PC-3 (cell line): Measurements from ENCODE around the gene ADRA2B. TPM values are rescaled to one million over a fixed set of nuclear protein-coding genes. Genes with fewer than 3 reads are reported as not detected.

Experiments used
- ATAC-seq: fragments of 200-7000 bp; cut with Tn5 transposase; 2 replicates; pipeline ENCODE4 v1.9.1; 2020; ENCODE audit warnings: mild to moderate bottlenecking, moderate library complexity
- BruUV-seq: library from RNA; stranded (reverse); fragments of 400-500 nt; replicated peaks from 2 replicates; lab custom pipeline; 2021; lab: Mats Ljungman, UMichigan
- CTCF ChIA-PET: fragments of 300-600 bp; sonication (Branson Sonifier 250); formaldehyde crosslinking; loops from one replicate; lab custom pipeline; 2022; ENCODE audit warnings: antibody characterized with exemption; lab: Charles Lee
- POLR2A ChIA-PET: fragments of 300-600 bp; sonication (Branson Sonifier 250); formaldehyde crosslinking; loops from one replicate; lab custom pipeline; 2022; ENCODE audit warnings: antibody characterized with exemption; ENCODE audit not compliant: unreplicated experiment; lab: Charles Lee
- DNase-seq: peaks from one replicate; pipeline ENCODE4 v3.0.0-alpha.2; 2015
- H2AFZ ChIP-seq: fragments of 300-600 bp; sonication (generic); 2 replicates; pipeline ENCODE4 v1.6.0; 2016; ENCODE audit warnings: antibody characterized with exemption, low read length
- H3F3A ChIP-seq: fragments of 300-600 bp; sonication (generic); one replicate; pipeline ENCODE4 v1.6.0; 2017; ENCODE audit warnings: antibody characterized with exemption, low read length, control low read depth, mild to moderate bottlenecking; ENCODE audit not compliant: unreplicated experiment
- H3K27ac ChIP-seq: fragments of 300-600 bp; sonication (generic); 2 replicates; pipeline ENCODE4 v1.5.1; 2016; ENCODE audit warnings: mild to moderate bottlenecking, low read length
- H3K27me3 ChIP-seq: fragments of 300-600 bp; sonication (generic); 2 replicates; pipeline ENCODE4 v1.6.1; 2016; ENCODE audit warnings: low read length, mixed read lengths
- H3K36me3 ChIP-seq: fragments of 300-600 bp; sonication (generic); 2 replicates; pipeline ENCODE4 v1.6.1; 2016; ENCODE audit warnings: low read depth, mixed run types, low read length, mixed read lengths
- H3K4me1 ChIP-seq: fragments of 300-600 bp; sonication (generic); 2 replicates; pipeline ENCODE4 v1.5.1; 2016; ENCODE audit warnings: low read length; ENCODE audit not compliant: insufficient read depth
- H3K4me2 ChIP-seq: fragments of 300-600 bp; sonication (generic); 2 replicates; pipeline ENCODE4 v1.6.0; 2016; ENCODE audit warnings: low read length
- H3K4me3 ChIP-seq: fragments of 300-600 bp; sonication (generic); 2 replicates; pipeline ENCODE4 v1.5.1; 2016; ENCODE audit warnings: mild to moderate bottlenecking, low read length, mixed read lengths
- H3K79me2 ChIP-seq: fragments of 300-600 bp; sonication (generic); 2 replicates; pipeline ENCODE4 v1.6.1; 2017; ENCODE audit warnings: low read length, mixed read lengths
- H3K9ac ChIP-seq: fragments of 300-600 bp; sonication (generic); 2 replicates; pipeline ENCODE4 v1.6.0; 2016; ENCODE audit warnings: mild to moderate bottlenecking, low read length
- H3K9me2 ChIP-seq: fragments of 300-600 bp; sonication (generic); replicated peaks from 2 replicates; pipeline ENCODE4 v1.6.1; 2016; ENCODE audit warnings: mixed run types, low read length, mixed read lengths
- H3K9me3 ChIP-seq: fragments of 300-600 bp; sonication (generic); 2 replicates; pipeline ENCODE4 v1.6.1; 2016; ENCODE audit warnings: low read length, mixed read lengths
- H4K20me1 ChIP-seq: fragments of 300-600 bp; sonication (generic); 2 replicates; pipeline ENCODE4 v1.6.1; 2016; ENCODE audit warnings: low read length, mixed read lengths
- CTCF ChIP-seq: fragments of 300-600 bp; sonication (generic); conservative IDR thresholded peaks from 2 replicates; pipeline ENCODE4 v1.5.1; 2017; ENCODE audit warnings: antibody characterized with exemption, low read depth, mild to moderate bottlenecking, low read length
- EZH2 ChIP-seq: fragments of 300-600 bp; sonication (generic); IDR thresholded peaks from one replicate; pipeline ENCODE4 v1.6.1; 2017; ENCODE audit warnings: antibody characterized with exemption, mild to moderate bottlenecking, low read length; ENCODE audit not compliant: unreplicated experiment
- EZH2phosphoT487 ChIP-seq: fragments of 300-600 bp; sonication (generic); IDR thresholded peaks from 2 replicates; pipeline ENCODE4 v1.6.1; 2018; ENCODE audit warnings: mild to moderate bottlenecking, antibody characterized with exemption, low read length, borderline replicate concordance
- intact Hi-C: fragments of 100-400 bp; cut with micrococcal nuclease; formaldehyde crosslinking; loops from 2 replicates; pipeline ENCODE4 v1.9.0; 2023
- total RNA-seq: library from RNA; depleted of rRNA; stranded (reverse); fragments of >200 nt; gene quantifications from 2 replicates; pipeline ENCODE4 v1.2.3, GENCODE V29; 2014

Gene ADRA2B
- total RNA-seq, 1 experiment from 2014 or later = not detected

- DNase-seq (no peak), ATAC-seq (no peak)
- no peaks in the 10 kb centered on the region for H3F3A ChIP-seq
- H3K79me2 ChIP-seq = no peaks in the 10 kb centered on the region
- no TSS peak for BruUV-seq
- POLR2A ChIA-PET = no interaction called here
- H3K9me2 ChIP-seq = no peaks in the 10 kb centered on the region
- H3K27me3 ChIP-seq = no peaks in the 10 kb centered on the region
- TF ChIP-seq CTCF (no peak), EZH2 (no peak), EZH2phosphoT487 (no peak)
- no peaks in the 10 kb centered on the region for H3K9me3 ChIP-seq
- H3K4me1 ChIP-seq = no peaks in the 10 kb centered on the region
- no peaks in the 10 kb centered on the region for H4K20me1 ChIP-seq
- H2AFZ ChIP-seq = no peak overlapping the region
- CTCF ChIA-PET = interaction anchor here (0.6 kb wide), 1 partner anchor 10 kb away, joined by 3 read pairs; no protein-coding TSS in a partner anchor
- no peak overlapping the region for H3K4me3 ChIP-seq
- intact Hi-C loops = no loop called here
- no peak overlapping the region for H3K4me2 ChIP-seq
- H3K9ac ChIP-seq = no peak overlapping the region
- H3K27ac ChIP-seq = no peak overlapping the region
- H3K36me3 ChIP-seq = no peaks in the 10 kb centered on the region
Observed at GRCh38 chr2:96103187-96103601, 13.2 kb downstream of the ADRA2B start.

- Histone ChIP-seq H3K9ac (no peak overlapping the region), H3K9me2 (no peaks in the 10 kb centered on the region), H4K20me1 (no peaks in the 10 kb centered on the region), H3K4me1 (no peaks in the 10 kb centered on the region), H3F3A (no peaks in the 10 kb centered on the region), H3K9me3 (no peaks in the 10 kb centered on the region), H3K79me2 (no peaks in the 10 kb centered on the region), H3K36me3 (no peaks in the 10 kb centered on the region), H3K4me3 (no peak overlapping the region), H3K27me3 (no peaks in the 10 kb centered on the region), H2AFZ (no peak overlapping the region), H3K4me2 (no peak overlapping the region), H3K27ac (no peak overlapping the region)
- intact Hi-C loops = no loop called here
- DNase-seq (no peak), ATAC-seq (no peak)
- TF ChIP-seq EZH2phosphoT487 (no peak), EZH2 (no peak), CTCF (no peak)
- no TSS peak for BruUV-seq
- ChIA-PET CTCF (interaction anchor here (0.6 kb wide), 1 partner anchor 11 kb away, joined by 3 read pairs; no protein-coding TSS in a partner anchor), POLR2A (no interaction called here)
Observed at GRCh38 chr2:96102596-96103186, 13.7 kb downstream of the ADRA2B start.

GRCh38 chr2:96100893-96101304 lies 15.5 kb downstream of the ADRA2B start:
- no peak for ATAC-seq
- TF ChIP-seq CTCF = no peak
- TF ChIP-seq EZH2phosphoT487 = no peak
- TF ChIP-seq EZH2 = no peak

More at GRCh38 chr2:96100893-96101304, 15.5 kb downstream of the ADRA2B start:
- intact Hi-C loops = no loop called here
- no peaks in the 10 kb centered on the region for H3K4me1 ChIP-seq
- no peak overlapping the region for H3K4me2 ChIP-seq
- H3K9ac ChIP-seq = no peak overlapping the region
- H3K79me2 ChIP-seq = no peaks in the 10 kb centered on the region
- DNase-seq = no peak
- H4K20me1 ChIP-seq = no peaks in the 10 kb centered on the region
- no peaks in the 10 kb centered on the region for H3K9me3 ChIP-seq
- no peak overlapping the region for H3K4me3 ChIP-seq
- no peaks in the 10 kb centered on the region for H3F3A ChIP-seq
- no peak overlapping the region for H3K27ac ChIP-seq
- H2AFZ ChIP-seq = no peak overlapping the region
- BruUV-seq = no TSS peak
- H3K36me3 ChIP-seq = no peaks in the 10 kb centered on the region
- H3K27me3 ChIP-seq = no peaks in the 10 kb centered on the region
- ChIA-PET CTCF (no interaction called here), POLR2A (no interaction called here)
- no peaks in the 10 kb centered on the region for H3K9me2 ChIP-seq
